G401 (cell line): ENCODE data around the gene HYAL3. TPM values are rescaled to one million over a fixed set of nuclear protein-coding genes. Genes with fewer than 3 reads are reported as not detected.
A peak's percentile ranks its signal among the peaks of the same experiment; 100 is the strongest.
"Not testable (repeated sequence)": the region's sequence is repeated elsewhere in the genome, so short reads cannot be mapped to it uniquely, and the experiment has no call there.

Experiments used
- DNase-seq: peaks from one replicate; pipeline ENCODE4 v3.0.0-alpha.2; 2015; ENCODE audit warnings: low spot score
- in situ Hi-C: cut with HindIII; loops from 2 replicates; pipeline ENCODE4 v1.10.0; 2016; ENCODE audit warnings: low sequenced_read_pairs, mixed read lengths
- total RNA-seq: library from RNA; depleted of rRNA; stranded (reverse); fragments of >200 nt; shearing (Covaris generic); gene quantifications from 2 replicates; pipeline ENCODE4 v1.2.3, GENCODE V29; 2014

HYAL3 gene
- total RNA-seq, 1 experiment from 2014 or later, result 7.9 TPM

GRCh38 chr3:50264964-50265485 is 34.2 kb downstream of the HYAL3 start:
- no peak for DNase-seq
- in situ Hi-C loops, result loop anchor here (10.0 kb wide), 1 partner anchor 90 kb away; the partner anchor contains the start of genes CYB561D2, NPRL2 and TMEM115

GRCh38 chr3:50264383-50264963 is 34.7 kb downstream of the HYAL3 start:
- in situ Hi-C loops, result loop anchor here (10.0 kb wide), 1 partner anchor 90 kb away; the partner anchor contains the start of genes CYB561D2, NPRL2 and TMEM115
- DNase-seq, result peak; percentile 77

DNA sequence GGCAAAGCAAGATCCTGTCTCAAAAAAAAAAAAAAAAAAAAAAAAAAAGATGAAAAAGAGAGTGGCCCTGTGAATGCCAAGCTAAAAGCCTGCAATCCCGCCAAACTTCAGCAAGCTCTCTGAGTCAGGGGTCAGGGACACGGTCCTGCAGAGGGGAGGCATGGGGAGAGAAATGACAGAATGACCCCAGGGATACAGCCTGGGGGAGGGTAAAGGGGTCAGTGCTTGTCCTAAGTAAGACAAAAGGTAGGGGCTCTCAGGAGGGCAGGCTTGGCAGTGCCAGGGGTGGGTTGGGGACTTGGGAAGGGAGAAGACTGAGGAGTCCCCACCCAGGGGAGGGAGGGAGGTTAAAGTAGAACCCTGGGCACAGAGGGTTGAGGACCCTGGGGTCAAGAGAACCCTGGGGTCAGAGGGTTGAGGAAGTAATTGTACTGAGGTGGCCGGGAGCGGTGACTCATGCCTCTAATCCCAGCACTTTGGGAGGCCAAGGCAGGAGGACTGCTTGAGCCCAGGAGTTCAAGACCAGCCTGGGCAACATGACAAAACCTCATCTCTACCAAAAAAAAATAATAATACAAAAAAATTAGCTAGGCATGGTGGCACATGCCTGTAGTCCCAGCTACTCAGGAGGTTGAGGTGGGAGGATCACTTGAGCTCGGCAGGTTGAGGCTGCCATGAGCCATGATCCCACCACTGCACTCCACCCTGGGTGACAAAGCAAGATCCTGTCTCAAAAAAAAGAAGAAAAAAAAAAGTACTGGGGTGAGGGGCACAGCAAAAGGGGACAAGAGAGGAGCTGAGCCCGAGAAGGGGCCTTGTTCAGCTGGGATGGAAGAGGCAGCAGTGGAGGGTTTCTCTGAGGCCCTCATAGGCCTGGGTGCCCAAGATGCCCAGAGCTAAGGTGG is 35.5 kb downstream of the HYAL3 start:
- DNase-seq, result no peak
- in situ Hi-C loops, result loop anchor here (10.0 kb wide), 1 partner anchor 91 kb away; the partner anchor contains the start of genes CYB561D2, NPRL2 and TMEM115

DNA sequence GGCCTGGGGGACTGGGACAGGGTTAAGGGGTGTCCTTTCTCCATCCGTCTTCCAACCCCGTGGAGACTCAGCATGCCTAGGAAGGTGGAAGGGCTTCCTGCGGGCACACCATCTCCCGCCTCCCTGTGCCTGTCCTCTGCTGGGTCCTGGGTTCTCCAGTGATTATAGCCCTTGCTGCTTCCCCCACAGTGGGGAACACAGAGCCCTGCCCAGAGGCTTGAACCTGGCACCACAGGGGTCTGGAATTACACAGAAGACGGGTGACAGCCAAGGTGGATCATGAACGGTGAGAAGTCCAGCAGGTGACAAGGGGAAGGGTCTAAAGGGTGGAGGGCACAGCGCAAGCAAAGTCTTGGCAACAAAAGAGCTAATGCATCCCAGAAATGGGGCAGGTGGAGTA is 36.4 kb downstream of the HYAL3 start:
- no peak for DNase-seq
- in situ Hi-C loops, result loop anchor here (10.0 kb wide), 1 partner anchor 92 kb away; the partner anchor contains the start of genes CYB561D2, NPRL2 and TMEM115

DNA sequence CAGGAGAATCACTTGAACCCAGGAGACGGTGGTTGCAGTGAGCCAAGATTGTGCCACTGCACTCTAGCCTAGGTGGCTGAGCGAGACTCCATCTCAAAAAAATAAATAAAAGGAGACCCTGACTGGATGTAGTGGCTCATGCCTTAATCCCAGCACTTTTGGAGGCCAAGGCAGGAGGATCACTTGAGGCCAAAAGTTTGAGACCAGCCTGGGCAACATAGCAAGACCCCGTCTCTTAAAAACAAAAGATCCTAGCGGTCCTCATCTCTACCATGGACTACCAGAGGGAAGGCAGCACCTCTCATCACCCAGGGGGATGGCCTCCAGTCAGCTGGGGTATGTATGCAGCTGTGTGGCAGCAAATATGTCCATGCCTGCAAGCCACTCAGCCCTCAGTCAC is 37.0 kb downstream of the HYAL3 start:
- in situ Hi-C loops, result loop anchor here (10.0 kb wide), 1 partner anchor 93 kb away; the partner anchor contains the start of genes CYB561D2, NPRL2 and TMEM115
- DNase-seq, result not testable (repeated sequence)

DNA sequence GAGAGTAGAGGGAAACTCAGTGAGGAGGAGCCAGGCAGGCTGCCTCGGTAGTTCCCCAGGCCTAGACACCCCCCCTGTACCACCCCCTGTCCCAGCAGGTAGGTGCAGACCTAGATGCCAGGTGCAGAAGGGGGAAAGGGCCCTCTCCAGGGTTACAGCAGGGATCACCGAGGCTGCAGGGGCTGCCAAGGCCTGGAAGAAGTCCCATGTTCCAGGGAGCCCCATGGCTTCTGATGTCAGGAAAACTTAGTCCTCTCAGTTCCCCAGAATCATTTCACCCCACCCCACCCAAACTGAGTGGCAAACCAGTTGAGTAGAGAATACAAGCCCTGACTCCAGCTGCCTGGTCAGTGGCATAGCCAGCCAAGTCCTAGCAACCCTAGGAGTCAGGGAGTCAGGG is 37.7 kb downstream of the HYAL3 start:
- in situ Hi-C loops, result loop anchor here (10.0 kb wide), 1 partner anchor 93 kb away; the partner anchor contains the start of genes CYB561D2, NPRL2 and TMEM115
- DNase-seq, result no peak

DNA sequence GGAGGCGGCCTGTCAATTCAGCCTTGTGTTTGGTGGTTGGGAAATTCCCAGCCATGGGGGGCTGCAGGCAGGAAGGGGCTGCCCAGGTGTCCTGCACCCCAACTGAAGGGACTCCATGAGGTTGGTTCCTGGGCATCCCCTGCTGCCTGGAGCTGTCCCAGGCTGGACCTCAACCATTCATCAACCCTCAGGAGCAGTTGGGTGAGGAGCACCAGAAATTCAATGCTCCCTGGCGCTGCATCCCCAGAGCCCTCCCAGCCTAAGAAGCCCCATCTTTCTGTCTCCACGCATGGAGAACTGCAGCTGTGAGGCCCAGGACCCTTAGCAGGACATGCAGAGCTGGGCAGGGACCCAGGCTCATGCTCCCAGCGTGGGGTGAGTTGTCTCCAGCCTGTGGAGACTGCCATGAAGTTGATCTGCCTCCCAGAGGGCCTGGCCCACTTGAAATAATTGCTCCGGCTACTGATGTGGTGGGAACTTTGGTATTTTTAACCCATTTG is 38.2 kb downstream of the HYAL3 start:
- in situ Hi-C loops, result loop anchor here (10.0 kb wide), 1 partner anchor 94 kb away; the partner anchor contains the start of genes CYB561D2, NPRL2 and TMEM115
- no peak for DNase-seq

DNA sequence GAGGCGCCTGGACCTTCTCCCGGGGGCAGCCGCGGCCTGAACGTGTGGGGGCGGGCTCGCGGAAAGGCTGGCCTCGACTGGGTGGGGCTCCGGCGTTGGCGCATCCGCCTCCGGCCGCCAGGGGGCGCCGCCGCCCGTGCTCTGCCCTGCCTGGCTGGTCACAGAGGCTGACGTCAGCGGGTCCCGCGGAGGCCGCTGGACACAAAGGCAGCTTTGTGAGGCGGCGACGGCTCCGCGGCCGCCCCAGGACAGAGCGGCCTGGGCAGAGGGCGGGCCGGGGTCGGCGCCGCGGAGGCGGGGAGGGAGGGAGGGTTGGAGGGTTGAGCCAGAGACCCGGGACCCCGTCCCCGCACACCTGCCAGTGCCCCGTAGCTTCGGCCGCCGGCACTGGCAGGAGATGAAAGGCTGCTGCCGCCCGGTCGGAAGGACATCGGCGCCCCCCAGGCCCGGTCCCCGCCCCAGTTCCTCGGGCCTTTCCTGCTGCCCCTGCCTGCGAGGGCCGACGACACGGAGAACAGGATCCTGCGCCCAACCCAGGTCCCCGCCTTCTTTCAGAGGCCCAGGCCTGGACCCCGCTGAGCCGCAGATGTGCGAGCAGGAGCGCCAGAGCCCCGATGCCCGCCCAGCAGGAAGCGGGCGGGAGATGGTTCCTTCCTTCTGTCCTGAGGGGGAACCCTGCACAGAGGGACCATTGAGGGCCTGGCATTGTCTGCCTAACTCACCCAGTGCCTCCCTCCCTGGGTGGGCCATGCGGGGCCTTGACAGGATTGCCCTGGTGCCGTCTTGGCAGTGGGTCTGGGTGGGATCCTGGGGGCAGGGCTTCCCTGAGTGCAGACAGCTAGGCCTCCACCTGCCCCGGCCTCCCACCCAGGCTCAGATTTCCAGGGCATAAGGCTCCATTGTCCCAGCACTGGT is 38.9 kb downstream of the HYAL3 start:
- in situ Hi-C loops, result loop anchor here (10.0 kb wide), 1 partner anchor 95 kb away; the partner anchor contains the start of genes CYB561D2, NPRL2 and TMEM115
- peak; percentile 90 for DNase-seq

DNA sequence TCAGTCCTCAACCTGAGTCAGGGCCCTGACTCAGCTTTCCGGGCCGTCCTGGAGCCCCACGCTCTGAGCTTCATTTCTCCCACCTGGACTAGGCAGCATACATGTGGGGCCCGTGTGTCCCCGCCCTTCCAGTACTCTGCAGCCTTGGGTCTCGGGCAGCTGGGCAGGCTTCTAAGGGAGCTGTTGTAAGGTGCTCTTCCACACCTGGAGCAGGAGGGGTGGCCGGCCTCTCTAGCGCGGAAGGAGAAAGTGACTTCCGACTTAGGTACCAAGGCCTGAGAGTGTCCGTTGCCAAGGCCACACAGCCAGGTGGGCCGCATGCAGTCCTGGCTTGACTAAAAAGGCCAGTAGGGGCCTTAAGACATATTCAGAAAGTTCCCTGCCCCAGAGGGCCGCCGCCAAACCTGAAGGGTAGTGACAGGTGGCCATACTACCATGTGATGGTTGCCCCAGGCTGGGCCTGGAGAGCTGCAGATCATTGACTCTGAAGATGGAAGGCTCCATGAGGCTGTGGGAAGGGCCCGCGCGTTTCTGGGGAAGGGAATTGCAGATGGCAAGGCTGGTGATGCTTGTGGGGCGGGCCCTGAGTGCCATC is 39.7 kb downstream of the HYAL3 start:
- in situ Hi-C loops, result loop anchor here (10.0 kb wide), 1 partner anchor 95 kb away; the partner anchor contains the start of genes CYB561D2, NPRL2 and TMEM115
- no peak for DNase-seq

DNA sequence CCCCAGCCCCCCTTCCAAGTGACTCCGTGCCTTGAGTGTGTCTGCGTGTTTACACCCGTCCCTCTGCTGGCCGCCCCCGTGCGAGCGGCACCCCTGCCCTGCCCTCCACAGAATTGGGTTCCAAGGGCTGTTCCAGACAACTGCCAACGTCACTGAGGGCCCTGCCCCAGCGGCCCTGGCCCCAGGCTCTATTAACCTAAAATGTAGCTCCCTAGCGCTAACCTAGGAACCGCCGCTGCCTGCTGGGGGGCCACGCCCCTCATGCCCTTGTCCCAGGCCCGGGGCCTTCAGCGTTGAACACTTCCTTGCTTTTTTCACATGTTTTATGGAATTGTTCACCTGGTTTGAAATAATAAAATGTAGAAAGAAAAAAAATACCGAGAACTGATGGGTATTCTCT is 40.2 kb downstream of the HYAL3 start:
- in situ Hi-C loops, result no loop called here
- no peak for DNase-seq

DNA sequence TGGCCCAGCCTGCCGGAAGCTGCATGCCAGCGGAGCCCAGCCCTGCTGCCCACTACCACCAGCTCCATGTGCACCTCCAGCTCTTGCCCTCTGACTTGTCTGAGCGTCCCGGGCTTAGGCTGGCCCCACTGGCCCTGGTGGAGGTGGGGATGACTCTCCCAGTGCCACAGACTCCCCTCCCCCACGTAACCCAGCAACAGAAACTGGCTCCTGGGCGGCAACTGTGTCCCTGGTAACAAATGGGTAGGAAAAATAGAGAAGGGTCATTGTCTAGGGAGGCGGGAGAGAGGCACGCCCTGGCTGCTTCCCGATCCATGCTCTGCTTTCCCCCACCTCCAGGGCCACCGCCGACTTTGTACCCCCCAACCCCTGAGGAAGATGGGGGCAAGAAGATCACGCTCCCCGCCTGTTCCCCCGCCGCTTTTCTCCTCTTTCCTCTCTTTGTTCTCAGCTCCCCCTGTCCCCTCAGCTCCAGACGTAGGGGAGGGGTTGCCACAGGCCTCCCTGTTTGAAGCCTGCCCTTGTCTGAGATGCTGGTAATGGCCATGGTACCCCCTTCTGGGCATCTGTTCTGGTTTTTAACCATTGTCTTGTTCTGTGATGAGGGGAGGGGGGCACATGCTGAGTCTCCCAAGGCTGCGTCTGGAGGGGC is 41.0 kb downstream of the HYAL3 start:
- in situ Hi-C loops, result no loop called here
- no peak for DNase-seq

GRCh38 chr3:50256978-50257890 is 42.0 kb downstream of the HYAL3 start:
- DNase-seq, result peak; percentile 38
- in situ Hi-C loops, result no loop called here

GRCh38 chr3:50255251-50255615 is 44.0 kb downstream of the HYAL3 start:
- DNase-seq, result peak; percentile 30
- in situ Hi-C loops, result no loop called here

- peak; percentile 34 for DNase-seq
- in situ Hi-C loops, result no loop called here
These were observed 44.5 kb downstream of the HYAL3 start for GRCh38 chr3:50254577-50255250.

- peak; percentile 37 for DNase-seq
- in situ Hi-C loops, result no loop called here
These were observed 48.0 kb downstream of the HYAL3 start for GRCh38 chr3:50251220-50251619.

GRCh38 chr3:50250514-50250913 is 48.7 kb downstream of the HYAL3 start:
- in situ Hi-C loops, result no loop called here
- no peak for DNase-seq
